Retinal pigment epithelial cell (primary cell): Measurements from ENCODE around the gene FTO.

ENCODE experiments used
- DNase-seq: peaks from one replicate; pipeline ENCODE4 v3.0.0-alpha.2; 2010; ENCODE audit warnings: low read depth
- H3K4me3 ChIP-seq: 2 replicates; pipeline ENCODE4 v1.5.1; 2011; ENCODE audit warnings: mild to moderate bottlenecking, low read length, control low read depth, moderate library complexity
- TF ChIP-seq, protein P1 (sequence below): conservative IDR thresholded peaks from 2 replicates; pipeline ENCODE4 v1.5.1; 2011; ENCODE audit warnings: low read depth, low read length, control low read depth, inconsistent platforms

The FTO gene

DNA sequence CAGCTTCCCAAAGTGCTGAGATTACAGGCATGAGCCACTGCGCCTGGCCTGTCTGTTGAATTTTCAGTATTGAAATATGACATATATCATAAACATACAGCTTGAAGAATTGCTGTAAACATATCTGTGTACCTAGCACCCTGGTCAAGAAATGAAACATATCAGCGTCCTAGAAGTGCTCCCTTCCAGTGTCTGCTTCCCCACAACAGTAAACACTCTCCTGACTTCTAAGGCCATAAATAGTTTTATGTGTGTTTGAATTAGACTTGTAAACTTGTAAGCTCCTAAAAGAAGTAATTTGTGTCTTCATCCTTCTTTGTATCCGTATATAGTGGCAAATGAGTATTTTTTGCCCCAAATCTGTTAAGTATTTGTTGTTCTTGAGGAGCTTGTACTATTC, 132.2 kb downstream of the FTO start:
- no peak for DNase-seq
- H3K4me3 ChIP-seq: no peak overlapping the region
- TF ChIP-seq, protein P1, sequence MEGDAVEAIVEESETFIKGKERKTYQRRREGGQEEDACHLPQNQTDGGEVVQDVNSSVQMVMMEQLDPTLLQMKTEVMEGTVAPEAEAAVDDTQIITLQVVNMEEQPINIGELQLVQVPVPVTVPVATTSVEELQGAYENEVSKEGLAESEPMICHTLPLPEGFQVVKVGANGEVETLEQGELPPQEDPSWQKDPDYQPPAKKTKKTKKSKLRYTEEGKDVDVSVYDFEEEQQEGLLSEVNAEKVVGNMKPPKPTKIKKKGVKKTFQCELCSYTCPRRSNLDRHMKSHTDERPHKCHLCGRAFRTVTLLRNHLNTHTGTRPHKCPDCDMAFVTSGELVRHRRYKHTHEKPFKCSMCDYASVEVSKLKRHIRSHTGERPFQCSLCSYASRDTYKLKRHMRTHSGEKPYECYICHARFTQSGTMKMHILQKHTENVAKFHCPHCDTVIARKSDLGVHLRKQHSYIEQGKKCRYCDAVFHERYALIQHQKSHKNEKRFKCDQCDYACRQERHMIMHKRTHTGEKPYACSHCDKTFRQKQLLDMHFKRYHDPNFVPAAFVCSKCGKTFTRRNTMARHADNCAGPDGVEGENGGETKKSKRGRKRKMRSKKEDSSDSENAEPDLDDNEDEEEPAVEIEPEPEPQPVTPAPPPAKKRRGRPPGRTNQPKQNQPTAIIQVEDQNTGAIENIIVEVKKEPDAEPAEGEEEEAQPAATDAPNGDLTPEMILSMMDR: no peak

DNA sequence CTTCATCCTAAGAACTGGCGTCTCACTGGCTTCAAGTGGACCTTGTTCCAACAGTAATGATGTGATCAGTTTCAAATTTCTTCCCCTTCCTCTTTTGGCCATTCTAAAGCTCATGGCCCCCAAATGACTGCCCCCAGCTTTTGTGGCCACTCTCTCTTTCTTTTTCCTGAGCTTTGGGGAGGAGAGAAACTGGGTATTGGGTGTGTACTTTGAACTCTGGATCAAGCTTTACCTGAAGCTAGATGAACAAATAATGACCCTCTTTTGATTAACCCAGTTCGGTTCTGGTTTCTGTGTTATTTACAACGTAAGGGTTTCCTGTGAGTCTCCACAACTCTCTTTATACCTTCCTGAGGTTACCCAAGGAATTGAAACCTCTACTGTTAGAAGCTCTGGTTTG, 132.7 kb downstream of the FTO start:
- TF ChIP-seq, protein P1: no peak
- H3K4me3 ChIP-seq: no peak overlapping the region
- DNase-seq: no peak

- no peak overlapping the region for H3K4me3 ChIP-seq
- TF ChIP-seq, protein P1: no peak
- DNase-seq: no peak
These were observed 133.5 kb downstream of the FTO start for GRCh38 chr16:53837426-53837825.

DNA sequence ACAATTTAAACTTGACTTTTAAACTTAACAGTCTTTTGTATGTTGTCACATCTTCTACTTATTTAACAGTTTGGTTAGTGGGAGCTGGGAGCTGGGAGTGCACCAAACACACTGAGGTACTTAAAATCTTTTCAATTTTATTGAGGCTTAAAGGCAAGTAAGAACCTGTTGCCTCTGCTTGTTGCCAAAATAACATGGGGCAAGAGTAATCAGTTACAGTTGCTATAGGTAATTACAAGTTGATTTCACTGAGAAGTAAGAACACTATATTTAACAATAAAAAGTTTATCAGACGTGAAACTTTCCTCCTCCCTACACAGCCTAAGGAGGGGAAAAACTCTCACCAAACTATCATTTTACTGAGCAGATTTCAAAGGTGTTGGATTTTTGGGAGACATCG, 135.2 kb downstream of the FTO start:
- TF ChIP-seq, protein P1: no peak
- DNase-seq: no peak
- H3K4me3 ChIP-seq: no peak overlapping the region

DNA sequence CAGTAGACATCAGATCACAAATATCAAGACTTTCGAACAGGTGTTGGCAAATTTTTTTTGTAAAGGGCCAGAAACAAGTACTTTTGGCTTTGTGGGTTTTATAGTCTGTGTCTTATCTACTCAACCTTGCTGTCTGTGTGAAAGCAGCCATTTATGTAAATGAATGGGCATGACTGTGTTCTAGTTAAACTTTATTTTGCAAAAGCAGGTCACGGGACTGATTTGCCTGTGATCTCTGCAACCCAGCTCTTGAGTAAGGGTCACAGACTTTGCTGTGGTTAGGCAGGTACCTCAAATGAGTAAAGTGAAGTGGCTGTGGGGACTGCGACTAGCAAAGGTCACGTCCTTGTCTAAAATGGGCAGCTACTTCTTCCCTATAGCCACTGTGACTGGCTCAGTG, 136.5 kb downstream of the FTO start:
- H3K4me3 ChIP-seq: no peak overlapping the region
- TF ChIP-seq, protein P1: no peak
- DNase-seq: no peak

- TF ChIP-seq, protein P1: no peak
- DNase-seq: no peak
- H3K4me3 ChIP-seq: no peak overlapping the region
These were observed 137.9 kb downstream of the FTO start for GRCh38 chr16:53841884-53842283.

DNA sequence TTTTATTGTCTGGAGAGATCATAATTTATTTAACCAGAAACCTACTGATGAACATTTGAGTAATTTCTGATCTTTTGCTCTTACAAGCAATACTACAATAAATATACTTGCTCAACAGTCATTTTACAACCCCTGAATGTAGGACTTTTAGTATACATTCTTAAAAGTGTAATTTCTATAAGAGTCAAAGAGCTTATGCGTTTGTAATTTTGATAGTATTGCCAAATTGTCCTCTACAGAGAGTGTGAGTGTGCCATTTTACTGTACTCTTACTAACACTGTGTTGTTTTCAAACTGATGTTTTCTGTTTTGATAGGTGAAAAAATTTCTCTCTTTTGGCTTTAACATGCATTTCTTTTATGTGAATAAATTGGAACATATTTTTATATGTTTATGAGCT, 139.1 kb downstream of the FTO start:
- no peak for DNase-seq
- no peak overlapping the region for H3K4me3 ChIP-seq
- TF ChIP-seq, protein P1: no peak
